Naive thymus-derived CD8-positive, alpha-beta T cell (primary cell): ENCODE data around the gene CGA. TPM values are rescaled to one million over a fixed set of nuclear protein-coding genes. Genes with fewer than 3 reads are reported as not detected.

ENCODE experiments used
- ATAC-seq, 2 donors: fragments of 150-1000 bp; cut with Tn5 transposase in 1 of 2; sonication (Bioruptor Pico), chemical (Tn5 transposase) in 1 of 2; 1 replicate in 1 of 2; 2 replicates in 1 of 2; pipeline ENCODE4 v1.10.0; 2021; ENCODE audit warnings: mild to moderate bottlenecking in 2 of 2, moderate library complexity in 2 of 2
- POLR2A ChIA-PET: fragments of 350-600 bp; sonication (Branson Sonifier 250); formaldehyde crosslinking; loops from one replicate; lab custom pipeline; 2021; ENCODE audit warnings: antibody characterized with exemption; lab: Charles Lee
- DNase-seq, 10 donors: peaks; one replicate each; pipeline versions ENCODE4 v3.0.0 to v3.0.0-alpha.2; 2020 to 2022
- H3K27ac Mint-ChIP-seq, 10 donors: one replicate each; pipeline ENCODE4 v1.8.0; 2020 to 2022; ENCODE audit warnings: mild to moderate bottlenecking in 10 of 10, mixed read lengths in 10 of 10, moderate library complexity in 4 of 10, inconsistent platforms in 1 of 10
- H3K27me3 Mint-ChIP-seq, 5 donors: one replicate each; pipeline ENCODE4 v1.8.0; 2021 to 2022; ENCODE audit warnings: mixed read lengths in 5 of 5
- H3K36me3 Mint-ChIP-seq, 3 donors: one replicate each; pipeline ENCODE4 v1.8.0; 2020 to 2022; ENCODE audit warnings: mixed read lengths in 3 of 3, mild to moderate bottlenecking in 2 of 3, inconsistent platforms in 1 of 3
- H3K4me1 Mint-ChIP-seq, 4 donors: one replicate each; pipeline ENCODE4 v1.8.0; 2021 to 2022; ENCODE audit warnings: mixed read lengths in 4 of 4
- H3K4me3 Mint-ChIP-seq, 10 donors: one replicate each; pipeline ENCODE4 v1.8.0; 2020 to 2022; ENCODE audit warnings: mild to moderate bottlenecking in 10 of 10, mixed read lengths in 10 of 10, moderate library complexity in 6 of 10, inconsistent platforms in 1 of 10
- H3K9me3 Mint-ChIP-seq, 9 donors: one replicate each; pipeline ENCODE4 v1.8.0; 2020 to 2022; ENCODE audit warnings: mixed read lengths in 9 of 9, mild to moderate bottlenecking in 3 of 9, inconsistent platforms in 1 of 9, moderate library complexity in 1 of 9
- polyA plus RNA-seq, 3 donors: library from polyadenylated mRNA; unstranded; fragments of 300-500 nt; fragmentation: Illumina TruSeq; gene quantifications; one replicate each; pipeline ENCODE4 v1.2.3, GENCODE V29; 2021
- total RNA-seq, 8 experiments: library from RNA in 2 of 8; stranded (reverse) in 2 of 8; gene quantifications; one replicate each; pipeline ENCODE4 v1.2.3 and lab custom pipeline; 2021 to 2026

CGA gene
- total and polyA plus RNA-seq, 5 experiments from 2014 or later, result not detected

GRCh38 chr6:87078983-87079616, 15.8 kb downstream of the CGA start:
- Mint-ChIP-seq H3K4me3 (no peak overlapping the region), H3K9me3 (no peaks in the 10 kb centered on the region), H3K27ac (no peak overlapping the region), H3K27me3 (peaks cover 10 to 39% (median 17%) of the 10 kb centered on the region in 5 donors), H3K36me3 (no peaks in the 10 kb centered on the region), H3K4me1 (peaks cover 0 to 3% (median 0%) of the 10 kb centered on the region in 4 donors)
- peak; percentile 4 to 70 (median 31) for DNase-seq
- POLR2A ChIA-PET, result no interaction called here
- peak in 1 of 2 donors; percentile 63 for ATAC-seq

DNA sequence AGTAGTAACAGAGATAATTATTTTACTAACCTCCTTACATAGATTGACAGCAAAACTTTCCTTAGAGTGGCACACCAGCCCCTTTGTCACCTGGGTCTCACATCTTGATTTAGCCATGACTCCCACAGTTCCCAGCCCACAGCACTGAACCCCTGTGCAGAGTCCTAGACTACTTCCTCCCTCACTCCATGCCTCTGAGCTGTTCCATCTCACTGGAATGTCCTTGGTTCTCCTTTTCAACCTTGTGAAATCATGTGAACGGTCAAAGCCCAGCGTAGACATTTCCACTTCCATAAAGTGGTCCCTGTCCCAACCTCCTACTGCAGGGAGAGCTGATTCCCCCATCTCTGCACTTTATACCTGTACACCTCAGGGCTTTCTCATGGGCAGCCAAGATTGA, 19.7 kb downstream of the CGA start:
- H3K27ac Mint-ChIP-seq, result no peak overlapping the region
- H3K4me1 Mint-ChIP-seq, result no peaks in the 10 kb centered on the region
- H3K4me3 Mint-ChIP-seq, result no peak overlapping the region
- POLR2A ChIA-PET, result no interaction called here
- H3K9me3 Mint-ChIP-seq, result no peaks in the 10 kb centered on the region
- ATAC-seq (no peak), DNase-seq (no peak)
- H3K36me3 Mint-ChIP-seq, result no peaks in the 10 kb centered on the region
- H3K27me3 Mint-ChIP-seq, result peaks cover 0 to 11% (median 8%) of the 10 kb centered on the region in 5 donors

DNA sequence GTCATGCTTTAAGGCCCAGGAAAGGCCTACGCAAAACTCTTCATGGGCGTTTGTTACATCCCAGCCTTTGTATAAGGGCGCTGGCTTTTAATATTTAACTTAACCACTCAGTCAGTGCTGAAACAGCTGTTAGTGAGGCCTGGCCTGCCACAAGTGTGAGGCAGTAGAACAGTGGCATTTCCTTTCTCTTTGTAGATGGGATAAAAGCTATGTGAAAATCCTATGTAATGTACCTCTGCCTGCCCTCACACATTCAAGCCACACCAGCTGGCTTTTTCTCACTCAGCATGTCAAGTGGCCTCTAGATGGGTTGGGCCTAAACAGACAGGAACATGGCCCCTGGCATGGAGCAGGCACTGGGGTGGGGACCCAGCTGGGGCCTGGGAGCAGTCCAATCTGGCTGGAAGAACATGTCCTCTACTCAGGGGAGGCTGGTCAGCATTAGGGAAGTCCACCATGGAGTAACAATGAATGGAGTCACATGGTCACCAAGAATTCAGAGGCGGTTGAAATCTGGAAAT, 20.7 kb downstream of the CGA start:
- Mint-ChIP-seq H3K27ac (peak overlapping the region in 1 of 10 donors; percentile 66), H3K4me3 (no peak overlapping the region), H3K36me3 (no peaks in the 10 kb centered on the region), H3K4me1 (no peaks in the 10 kb centered on the region), H3K9me3 (no peaks in the 10 kb centered on the region), H3K27me3 (peaks cover under 1 to 9% (median 2%) of the 10 kb centered on the region in 5 donors)
- POLR2A ChIA-PET, result no interaction called here
- DNase-seq (no peak), ATAC-seq (no peak)

DNA sequence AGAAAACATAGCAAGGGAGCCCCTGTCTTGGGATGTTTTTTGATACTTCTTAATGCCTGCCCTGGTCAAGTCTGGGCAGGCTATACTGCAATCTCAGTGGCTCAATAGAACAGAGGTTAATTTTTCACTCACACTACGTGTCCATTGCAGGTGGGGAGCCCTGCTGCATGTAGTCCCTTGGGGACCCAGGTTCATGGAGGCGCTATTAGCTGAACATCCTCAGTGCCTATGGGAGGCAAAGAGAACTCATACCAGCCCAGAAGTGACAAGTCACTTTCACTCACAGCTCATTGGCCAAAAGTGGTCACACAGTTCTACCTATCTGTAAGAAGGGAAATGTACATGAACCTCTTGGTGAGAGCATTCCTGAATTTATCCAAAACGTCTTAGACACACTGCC, 23.2 kb downstream of the CGA start:
- Mint-ChIP-seq H3K4me3 (no peak overlapping the region), H3K9me3 (no peaks in the 10 kb centered on the region), H3K4me1 (no peaks in the 10 kb centered on the region), H3K27ac (no peak overlapping the region), H3K27me3 (peaks cover 0 to 10% (median 2%) of the 10 kb centered on the region in 5 donors), H3K36me3 (no peaks in the 10 kb centered on the region)
- no peak for DNase-seq
- no peak for ATAC-seq
- POLR2A ChIA-PET, result no interaction called here

GRCh38 chr6:87070741-87071140, 24.2 kb downstream of the CGA start:
- ATAC-seq (no peak), DNase-seq (no peak)
- Mint-ChIP-seq H3K27me3 (peaks cover 0 to 10% (median 4%) of the 10 kb centered on the region in 5 donors), H3K4me3 (no peak overlapping the region), H3K4me1 (no peaks in the 10 kb centered on the region), H3K27ac (no peak overlapping the region), H3K9me3 (no peaks in the 10 kb centered on the region), H3K36me3 (no peaks in the 10 kb centered on the region)
- POLR2A ChIA-PET, result no interaction called here

- H3K27me3 Mint-ChIP-seq, result peaks cover 2 to 18% (median 9%) of the 10 kb centered on the region in 5 donors
- no peak for ATAC-seq
- H3K4me1 Mint-ChIP-seq, result no peaks in the 10 kb centered on the region
- H3K9me3 Mint-ChIP-seq, result no peaks in the 10 kb centered on the region
- H3K36me3 Mint-ChIP-seq, result no peaks in the 10 kb centered on the region
- no peak for DNase-seq
- no peak overlapping the region for H3K4me3 Mint-ChIP-seq
- POLR2A ChIA-PET, result no interaction called here
- H3K27ac Mint-ChIP-seq, result no peak overlapping the region
Observed at GRCh38 chr6:87068795-87069194, 26.1 kb downstream of the CGA start.

GRCh38 chr6:87066449-87067333, 28.2 kb downstream of the CGA start:
- POLR2A ChIA-PET, result no interaction called here
- H3K9me3 Mint-ChIP-seq, result no peaks in the 10 kb centered on the region
- no peak overlapping the region for H3K4me3 Mint-ChIP-seq
- DNase-seq (peak in 4 of 10 donors; percentile 6 to 31 (median 14)), ATAC-seq (no peak)
- H3K36me3 Mint-ChIP-seq, result no peaks in the 10 kb centered on the region
- H3K27ac Mint-ChIP-seq, result no peak overlapping the region
- peaks cover 6 to 26% (median 18%) of the 10 kb centered on the region in 5 donors for H3K27me3 Mint-ChIP-seq
- no peaks in the 10 kb centered on the region for H3K4me1 Mint-ChIP-seq

DNA sequence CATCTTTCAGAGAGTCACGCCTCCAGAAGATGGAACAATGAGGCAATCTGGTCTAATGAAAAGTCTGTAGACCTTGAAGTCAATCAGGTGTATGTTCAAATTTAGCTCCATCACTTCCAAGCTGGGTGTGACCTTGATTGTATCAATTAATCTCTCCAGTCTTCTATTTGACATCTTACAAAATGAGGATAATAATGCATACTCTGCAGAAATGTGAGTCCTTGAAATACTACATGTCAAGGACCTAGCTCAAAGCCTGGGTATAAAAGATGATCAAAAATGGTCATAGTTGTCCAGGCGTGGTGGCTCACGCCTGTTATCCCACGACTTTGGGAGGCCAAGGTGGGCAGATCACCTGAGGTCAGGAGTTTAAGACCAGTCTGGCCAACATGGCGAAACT, 29.8 kb downstream of the CGA start:
- no peak for ATAC-seq
- H3K36me3 Mint-ChIP-seq, result no peaks in the 10 kb centered on the region
- H3K27ac Mint-ChIP-seq, result no peak overlapping the region
- no peaks in the 10 kb centered on the region for H3K9me3 Mint-ChIP-seq
- no peaks in the 10 kb centered on the region for H3K4me1 Mint-ChIP-seq
- H3K27me3 Mint-ChIP-seq, result peaks cover 6 to 36% (median 17%) of the 10 kb centered on the region in 5 donors
- H3K4me3 Mint-ChIP-seq, result no peak overlapping the region
- POLR2A ChIA-PET, result interaction anchor here (0.6 kb wide), 1 partner anchor 176 kb away, joined by 6 read pairs; no protein-coding TSS in a partner anchor
- DNase-seq, result no peak

DNA sequence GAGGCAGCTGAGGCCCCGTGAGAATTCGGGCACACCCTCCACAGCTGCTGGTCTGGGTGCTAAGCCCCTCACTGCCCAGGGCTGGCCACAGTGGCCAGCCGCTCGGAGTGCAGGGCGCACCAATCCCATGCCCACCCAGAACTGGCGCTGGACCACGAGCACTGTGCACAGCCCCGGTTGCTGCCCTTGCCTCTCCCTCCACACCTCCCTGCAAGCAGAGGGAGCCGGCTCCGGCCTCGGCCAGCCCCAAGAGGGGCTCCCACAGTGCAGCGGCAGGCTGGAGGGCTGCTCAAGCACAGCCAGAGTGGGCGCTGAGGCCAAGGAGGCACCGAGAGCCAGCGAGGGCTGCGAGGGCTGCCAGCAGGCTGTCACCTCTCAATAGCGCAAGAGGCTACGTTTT, 35.0 kb downstream of the CGA start:
- POLR2A ChIA-PET, result no interaction called here
- H3K4me3 Mint-ChIP-seq, result no peak overlapping the region
- DNase-seq (no peak), ATAC-seq (no peak)
- H3K27me3 Mint-ChIP-seq, result peaks cover 11 to 55% (median 18%) of the 10 kb centered on the region in 5 donors
- peaks cover 0 to 4% (median under 1%) of the 10 kb centered on the region in 4 donors for H3K4me1 Mint-ChIP-seq
- no peaks in the 10 kb centered on the region for H3K36me3 Mint-ChIP-seq
- no peak overlapping the region for H3K27ac Mint-ChIP-seq
- no peaks in the 10 kb centered on the region for H3K9me3 Mint-ChIP-seq

GRCh38 chr6:87054143-87054833, 40.6 kb downstream of the CGA start:
- Mint-ChIP-seq H3K27ac (no peak overlapping the region), H3K36me3 (no peaks in the 10 kb centered on the region), H3K4me1 (peaks cover 0 to 20% (median under 1%) of the 10 kb centered on the region in 4 donors), H3K27me3 (peaks cover 9 to 24% (median 11%) of the 10 kb centered on the region in 5 donors), H3K9me3 (no peaks in the 10 kb centered on the region), H3K4me3 (peak overlapping the region in 1 of 10 donors; percentile 11)
- ATAC-seq, result no peak
- POLR2A ChIA-PET, result no interaction called here
- DNase-seq, result no peak

GRCh38 chr6:87053312-87053711, 41.6 kb downstream of the CGA start:
- Mint-ChIP-seq H3K4me3 (no peak overlapping the region), H3K9me3 (no peaks in the 10 kb centered on the region), H3K27me3 (peaks cover 10 to 24% (median 15%) of the 10 kb centered on the region in 5 donors), H3K36me3 (no peaks in the 10 kb centered on the region), H3K27ac (no peak overlapping the region), H3K4me1 (peaks cover 0 to 23% (median 0%) of the 10 kb centered on the region in 4 donors)
- POLR2A ChIA-PET, result no interaction called here
- DNase-seq (no peak), ATAC-seq (no peak)

DNA sequence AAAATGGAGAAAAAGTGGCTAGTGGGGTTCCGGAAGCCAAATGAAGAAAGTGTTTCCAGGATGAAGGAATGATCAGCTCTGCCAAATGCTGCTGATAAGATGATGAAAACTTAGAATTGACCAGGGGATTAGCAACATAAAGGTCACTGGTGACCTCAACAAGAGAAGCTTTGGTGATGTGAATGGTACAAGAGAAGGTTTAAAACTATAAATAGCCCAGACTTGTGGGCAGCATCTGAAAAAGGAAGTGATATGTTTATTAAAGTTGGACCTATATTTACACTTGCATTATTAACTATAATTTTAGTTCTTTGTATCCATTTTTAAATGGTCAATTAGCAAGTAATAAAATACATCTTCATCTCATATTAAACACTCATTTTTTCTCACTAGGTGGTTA, 45.1 kb downstream of the CGA start:
- Mint-ChIP-seq H3K4me1 (peaks cover 0 to 17% (median 0%) of the 10 kb centered on the region in 4 donors), H3K27ac (no peak overlapping the region), H3K9me3 (no peaks in the 10 kb centered on the region), H3K36me3 (no peaks in the 10 kb centered on the region), H3K27me3 (peaks cover 5 to 17% (median 14%) of the 10 kb centered on the region in 5 donors), H3K4me3 (no peak overlapping the region)
- ATAC-seq (no peak), DNase-seq (no peak)
- POLR2A ChIA-PET, result no interaction called here
